ENCODE measurements around the gene DOCK1.

GRCh38 chr10:127200646-127201045 is 295.4 kb downstream of the DOCK1 start:
- no peak for TF ChIP-seq EZH2phosphoT487 (IDR thresholded peaks at IDR 0.05; ENCODE audit: insufficient read depth, low read depth)
- TF ChIP-seq EZH2 (IDR thresholded peaks at IDR 0.05; ENCODE audit: insufficient read depth, poor library complexity, severe bottlenecking): no peak
